NK-92 treated with Interleukin-12 subunit alpha and Interleukin-12 subunit beta, amount 100 ng/mL, for 24 hours (cell line): ENCODE results near the gene FRAS1.
"Not testable (repeated sequence)": the region's sequence is repeated elsewhere in the genome, so short reads cannot be mapped to it uniquely, and the experiment has no call there.

Source experiments
- DNase-seq: peaks from one replicate; lab custom pipeline; 2025; lab: John Stamatoyannopoulos, UW

FRAS1 gene

GRCh38 chr4:78213218-78213617 lies 156.1 kb downstream of the FRAS1 start:
- DNase-seq, result no peak

DNA sequence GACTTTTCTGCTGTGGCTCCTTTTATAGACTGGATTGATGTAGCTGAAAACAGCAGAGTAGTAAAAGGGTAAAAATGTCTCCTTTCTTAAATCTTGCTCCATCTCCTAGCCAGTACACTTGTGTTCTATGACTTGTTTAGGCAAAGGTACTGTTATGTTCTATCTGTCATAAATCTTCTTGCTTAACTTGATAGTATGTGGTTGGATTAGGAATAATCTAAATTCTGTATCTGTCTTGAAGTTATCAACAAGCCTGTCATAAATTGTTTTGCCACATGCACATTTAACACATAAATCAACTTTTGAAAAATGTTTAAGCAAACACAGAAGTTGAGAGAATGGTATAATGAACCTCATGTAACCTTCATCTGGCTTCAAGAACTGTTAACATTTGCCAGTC lies 157.0 kb downstream of the FRAS1 start:
- no peak for DNase-seq

DNA sequence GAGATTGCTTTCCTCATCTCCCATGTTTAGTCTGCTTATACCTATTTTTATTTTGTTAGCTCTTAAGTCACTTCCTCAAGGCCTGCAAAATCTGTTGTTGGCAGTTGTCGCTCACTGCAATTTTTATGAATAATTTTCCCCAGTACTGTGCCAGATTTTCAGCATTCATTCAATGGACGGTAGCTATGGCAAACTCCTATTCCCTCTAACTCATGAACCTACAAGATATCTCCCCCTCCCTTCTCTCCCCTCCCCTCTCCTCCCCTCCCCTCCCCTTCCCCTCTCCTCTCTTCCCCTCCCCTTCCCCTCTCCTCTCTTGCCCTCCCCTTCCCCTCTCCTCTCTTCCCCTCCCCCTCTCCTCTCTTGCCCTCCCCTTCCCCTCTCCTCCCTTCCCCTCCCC lies 160.4 kb downstream of the FRAS1 start:
- no peak for DNase-seq

- DNase-seq, result no peak
These were observed 161.1 kb downstream of the FRAS1 start for GRCh38 chr4:78218260-78218659.

DNA sequence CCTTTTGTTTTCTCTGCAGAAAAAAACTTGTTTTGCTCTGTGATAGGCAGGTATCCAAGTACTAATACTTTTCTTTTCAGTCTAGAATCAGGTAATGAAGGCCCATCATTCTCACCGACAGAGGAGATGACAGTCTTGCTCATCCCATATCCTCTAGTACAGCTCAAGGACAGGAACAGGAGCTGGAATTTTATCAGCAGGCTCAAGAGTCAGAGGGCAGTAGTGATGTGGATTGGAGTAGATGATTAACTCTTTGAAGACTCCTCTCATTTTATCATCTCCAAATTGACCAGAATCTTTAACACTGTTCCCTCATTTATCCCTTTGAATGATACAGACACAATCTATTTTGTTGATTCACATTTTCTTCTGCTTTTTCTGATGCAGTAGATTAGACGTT lies 162.7 kb downstream of the FRAS1 start:
- DNase-seq, result no peak

DNA sequence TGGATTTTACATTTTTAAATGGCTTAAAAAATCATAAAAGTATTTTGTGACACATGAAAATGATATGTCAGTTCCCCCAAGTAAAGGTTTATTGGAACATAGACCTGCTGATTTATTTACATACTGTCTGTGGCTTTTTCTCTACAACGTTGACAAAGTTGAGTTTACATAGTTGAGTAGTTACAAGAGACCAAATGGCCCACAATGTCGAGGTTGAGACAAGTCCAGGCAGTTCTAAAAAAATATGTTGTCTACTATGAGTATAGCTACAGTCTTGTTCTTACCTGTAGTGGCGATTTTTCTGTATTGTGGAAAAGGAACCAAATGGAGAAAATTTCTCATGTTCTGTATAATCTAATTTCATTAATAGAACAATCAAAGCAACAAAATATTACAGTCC lies 163.2 kb downstream of the FRAS1 start:
- DNase-seq, result no peak

DNA sequence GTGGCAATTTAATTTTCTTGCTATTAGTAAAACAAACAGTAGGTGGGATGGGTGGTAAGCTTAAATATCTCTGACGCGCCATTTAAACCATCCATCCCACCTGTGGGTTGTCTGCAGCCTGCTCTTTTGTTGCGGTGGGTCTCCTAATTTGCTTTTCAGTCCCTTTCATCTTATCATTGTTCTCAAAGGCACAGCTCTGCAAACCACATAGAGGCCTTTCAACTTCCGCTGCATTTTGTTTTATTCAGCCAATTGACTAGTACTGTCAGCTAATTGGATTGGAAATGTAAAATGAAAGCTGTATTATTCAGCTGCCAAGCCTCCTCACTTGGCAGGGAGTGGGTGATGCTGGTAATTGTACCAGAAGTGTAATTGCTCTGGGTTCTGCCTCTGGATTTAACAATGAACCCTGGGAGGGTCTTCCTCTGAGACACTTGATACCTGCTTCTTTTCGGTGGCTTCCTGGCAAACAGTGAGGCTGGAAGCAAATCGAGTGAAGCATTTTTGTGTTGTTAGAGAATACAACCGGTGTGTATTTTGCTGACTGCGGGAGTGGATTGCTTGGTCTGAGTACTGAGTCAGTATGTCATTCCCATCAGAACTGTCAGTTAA lies 165.6 kb downstream of the FRAS1 start:
- DNase-seq, result no peak

GRCh38 chr4:78225236-78225635 lies 168.1 kb downstream of the FRAS1 start:
- no peak for DNase-seq

- no peak for DNase-seq
These were observed 169.2 kb downstream of the FRAS1 start for GRCh38 chr4:78226279-78226678.

DNA sequence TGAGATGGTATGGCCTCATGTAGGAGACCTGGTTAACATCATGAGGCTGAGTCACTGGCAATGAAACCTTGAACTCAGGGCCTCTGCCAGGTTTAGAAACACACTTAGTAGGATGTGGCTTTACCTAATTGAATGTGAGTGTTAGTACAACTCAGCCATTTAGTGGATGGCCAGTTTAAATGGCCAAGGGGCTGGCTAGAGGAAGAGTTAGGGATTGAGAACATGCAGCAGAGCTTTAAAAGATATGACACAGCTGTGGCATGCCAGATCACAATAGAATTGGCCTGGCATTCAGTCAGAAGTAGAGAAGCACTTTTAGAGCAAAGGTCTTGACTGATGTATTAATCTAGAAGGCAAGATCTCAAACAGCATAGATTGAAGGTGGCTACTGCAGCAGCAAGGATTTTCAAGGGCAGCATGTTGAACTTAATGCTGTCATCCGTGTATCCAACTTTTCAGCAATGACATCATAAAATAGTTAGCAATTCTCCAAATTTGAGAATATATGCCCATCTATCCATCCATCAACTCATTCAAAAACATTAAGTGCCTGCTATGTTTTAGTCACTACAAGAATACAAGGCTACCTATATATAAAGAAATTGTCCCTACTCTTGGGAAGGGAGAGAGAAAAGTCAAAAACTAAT lies 170.4 kb downstream of the FRAS1 start:
- DNase-seq, result no peak

DNA sequence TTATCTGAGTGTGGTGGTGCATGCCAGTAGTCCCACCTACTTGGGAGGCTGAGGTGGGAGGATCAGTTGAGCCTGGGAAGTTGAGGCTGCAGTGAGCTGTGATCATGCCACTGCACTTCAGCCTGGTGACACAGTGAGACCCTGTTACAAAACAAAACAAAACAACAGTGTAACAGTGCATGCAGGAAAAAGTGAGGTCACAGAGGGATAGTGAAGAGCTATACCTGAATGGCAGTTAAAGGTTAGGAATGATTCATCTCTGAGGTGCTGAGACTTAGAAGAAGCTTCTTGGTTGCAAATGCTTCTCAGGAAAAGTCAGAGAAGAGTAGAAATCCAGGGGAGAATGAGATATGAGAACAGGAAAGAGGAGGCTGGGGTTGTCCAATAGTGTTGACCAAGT lies 178.7 kb downstream of the FRAS1 start:
- no peak for DNase-seq

DNA sequence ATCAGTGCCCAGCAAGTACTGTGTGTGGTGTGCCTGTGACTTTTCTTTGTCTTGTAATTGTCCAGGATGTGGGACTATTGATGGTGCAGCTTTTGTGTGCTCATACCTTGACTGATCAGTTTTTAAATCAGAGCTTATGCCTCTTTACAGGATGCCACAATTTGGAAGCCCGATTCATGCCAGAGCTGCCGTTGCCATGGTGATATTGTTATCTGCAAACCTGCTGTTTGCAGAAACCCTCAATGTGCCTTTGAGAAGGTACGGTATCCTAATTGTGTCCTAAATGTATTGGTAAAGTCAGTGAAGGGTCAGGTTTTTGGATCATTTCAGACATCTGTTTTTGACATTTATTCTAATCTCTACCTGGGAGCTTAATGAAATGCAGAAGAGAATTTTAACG lies 180.2 kb downstream of the FRAS1 start:
- no peak for DNase-seq

DNA sequence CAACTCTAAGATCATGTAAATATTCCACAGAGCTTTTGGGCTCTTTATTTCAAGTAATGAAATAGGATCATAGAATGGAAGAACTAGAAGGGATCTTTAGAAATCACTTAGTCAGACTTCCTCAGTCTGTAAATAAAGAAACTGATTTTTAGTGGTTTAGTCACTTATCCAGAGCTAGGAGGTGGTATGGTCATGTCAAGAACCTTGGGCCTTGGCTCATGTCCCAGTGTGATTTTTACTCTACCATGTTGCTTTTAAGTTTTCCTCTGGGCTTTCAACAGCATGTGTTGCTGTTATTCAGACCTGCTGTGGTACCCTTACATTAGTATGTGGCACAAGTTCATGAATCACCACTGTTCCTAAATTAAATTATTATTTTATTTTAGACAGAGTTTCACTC lies 184.9 kb downstream of the FRAS1 start:
- DNase-seq, result no peak

DNA sequence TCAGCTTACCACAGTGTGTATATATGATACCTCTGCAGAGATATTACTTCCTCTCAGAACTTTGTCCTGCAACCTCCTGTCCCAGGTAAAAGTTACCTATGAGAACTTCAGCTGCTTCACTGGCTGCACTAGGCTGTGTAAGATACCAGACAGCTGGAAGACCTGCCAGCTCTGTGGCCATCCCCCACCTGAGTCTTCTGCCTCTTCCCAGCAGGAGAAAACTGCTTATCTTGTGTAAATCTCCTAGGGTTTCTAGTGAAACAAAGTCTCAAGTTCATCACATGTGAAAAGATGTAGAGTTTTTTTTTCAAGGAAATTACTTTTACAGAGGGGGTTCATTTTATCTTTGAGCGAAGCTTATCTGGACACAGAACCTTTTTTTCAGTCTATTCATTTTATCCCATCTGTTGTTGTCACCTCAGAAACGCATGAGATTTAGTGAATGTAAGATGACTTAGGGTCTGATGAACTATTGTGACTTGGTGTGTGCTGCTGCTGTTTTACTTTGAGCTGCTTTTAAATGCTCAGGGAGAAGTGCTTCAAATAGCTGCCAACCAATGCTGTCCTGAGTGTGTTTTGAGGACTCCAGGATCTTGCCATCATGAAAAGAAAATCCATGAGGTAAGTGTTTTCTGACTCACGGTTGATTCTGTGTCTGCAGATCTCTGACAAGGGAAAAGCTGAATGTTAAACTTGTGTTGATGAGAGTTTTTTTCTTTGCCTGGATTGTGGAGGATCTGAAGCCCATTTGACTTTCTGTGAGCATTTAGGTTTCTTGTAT lies 187.8 kb downstream of the FRAS1 start:
- no peak for DNase-seq

DNA sequence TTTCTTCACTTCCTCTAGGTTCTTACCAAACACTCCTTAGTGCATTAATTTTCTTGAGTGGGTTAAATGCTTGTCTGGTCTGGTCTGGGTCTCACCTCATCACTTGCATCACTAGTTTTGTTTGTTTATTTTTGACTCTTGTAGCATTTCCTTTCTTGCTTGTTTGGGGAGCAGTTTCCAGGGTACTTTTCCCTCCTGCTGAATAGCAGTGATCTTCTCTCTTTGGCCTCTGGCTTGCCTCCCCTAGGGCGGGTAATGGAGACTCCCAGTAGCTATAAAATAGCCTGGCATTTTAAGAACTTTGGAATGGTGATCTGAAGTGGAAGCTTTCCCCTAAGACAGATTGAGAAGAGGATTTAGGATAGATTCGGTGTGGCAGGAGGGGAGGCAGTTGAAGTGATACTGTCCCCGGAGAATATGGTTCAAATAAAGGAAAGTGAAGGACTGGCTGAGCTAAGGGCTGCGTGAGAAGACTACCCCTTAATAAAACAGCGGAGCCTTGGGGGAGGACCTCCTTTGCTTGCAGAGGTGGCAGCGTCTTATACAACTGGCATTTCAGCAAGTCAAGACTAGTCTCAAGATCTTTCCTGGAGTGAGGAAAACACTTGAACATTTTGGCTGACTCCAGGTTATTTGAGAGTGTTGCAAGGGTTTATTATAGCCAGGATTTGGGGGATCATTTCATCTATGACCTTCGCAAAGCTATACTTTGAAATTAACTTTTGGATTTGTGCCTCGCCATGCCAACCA lies 190.6 kb downstream of the FRAS1 start:
- DNase-seq, result no peak

DNA sequence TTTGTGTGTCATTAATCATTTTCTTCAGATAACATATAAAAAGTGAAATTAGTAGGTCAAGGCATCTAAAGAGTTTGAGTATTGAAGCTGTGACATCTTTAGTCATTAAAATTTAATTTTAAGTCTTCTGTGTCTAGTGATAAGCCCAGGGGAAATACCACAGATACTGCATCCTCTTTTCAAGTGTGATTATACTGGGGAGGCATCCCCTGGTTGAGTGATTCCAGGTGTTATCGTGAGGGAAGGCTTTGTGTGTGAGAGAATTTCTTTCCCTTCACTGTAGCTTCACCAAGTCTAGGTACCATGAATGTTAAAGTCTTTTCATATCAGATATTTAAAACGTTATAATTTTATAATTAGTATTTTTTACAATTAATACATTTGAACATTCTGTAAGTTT lies 193.4 kb downstream of the FRAS1 start:
- no peak for DNase-seq

- not testable (repeated sequence) for DNase-seq
These were observed 195.7 kb downstream of the FRAS1 start for GRCh38 chr4:78252773-78253172.

GRCh38 chr4:78254893-78255292 lies 197.8 kb downstream of the FRAS1 start:
- no peak for DNase-seq

GRCh38 chr4:78265006-78265405 lies 207.9 kb downstream of the FRAS1 start:
- DNase-seq, result no peak

GRCh38 chr4:78267790-78268189 lies 210.7 kb downstream of the FRAS1 start:
- DNase-seq, result no peak

DNA sequence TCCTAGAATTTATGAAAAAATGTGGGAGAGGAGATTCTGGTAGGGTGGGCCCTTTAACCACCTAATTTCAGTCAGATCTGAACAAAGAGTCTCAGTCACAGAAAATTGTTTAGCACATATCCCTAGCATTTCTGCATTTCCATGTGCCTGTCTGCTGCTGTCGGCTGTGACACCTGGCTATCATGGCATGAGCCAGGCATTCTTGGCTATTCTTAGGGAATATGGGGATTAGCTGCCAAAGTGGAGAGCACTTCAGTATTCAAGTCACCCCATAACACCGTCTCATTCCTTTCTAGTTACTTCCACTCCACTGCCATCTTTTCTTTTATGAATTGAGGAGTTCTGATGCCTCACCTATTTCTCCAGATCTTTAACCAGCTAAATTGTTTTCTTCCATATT lies 211.5 kb downstream of the FRAS1 start:
- no peak for DNase-seq

GRCh38 chr4:78275450-78275849 lies 218.3 kb downstream of the FRAS1 start:
- not testable (repeated sequence) for DNase-seq

GRCh38 chr4:78286281-78286680 lies 229.2 kb downstream of the FRAS1 start:
- no peak for DNase-seq
